HEK293 (cell line): ENCODE data around the gene SYNE1.

Experiments
- BCL11A ChIP-seq: fragments of 450-650 bp; formaldehyde crosslinking; IDR thresholded peaks from 2 replicates; pipeline ENCODE4 v1.5.1; 2016; ENCODE audit warnings: low read depth, missing biosample characterization, missing genetic modification characterization
- ZNF16 ChIP-seq: fragments of 450-650 bp; formaldehyde crosslinking; IDR thresholded peaks from 2 replicates; pipeline ENCODE4 v1.5.1; 2016; ENCODE audit warnings: low read depth, missing biosample characterization, missing genetic modification characterization
- ZNF747 ChIP-seq: fragments of 450-650 bp; formaldehyde crosslinking; IDR thresholded peaks from 2 replicates; pipeline ENCODE4 v1.5.1; 2016; ENCODE audit warnings: missing biosample characterization, missing genetic modification characterization
- TF ChIP-seq, protein P1 (sequence below): fragments of 450-650 bp; formaldehyde crosslinking; IDR thresholded peaks from 2 replicates; pipeline ENCODE4 v1.5.1; 2016; ENCODE audit warnings: missing biosample characterization, missing genetic modification characterization

GRCh38 chr6:152135755-152136448, 501.3 kb downstream of the SYNE1 start:
- TF ChIP-seq, protein P1, sequence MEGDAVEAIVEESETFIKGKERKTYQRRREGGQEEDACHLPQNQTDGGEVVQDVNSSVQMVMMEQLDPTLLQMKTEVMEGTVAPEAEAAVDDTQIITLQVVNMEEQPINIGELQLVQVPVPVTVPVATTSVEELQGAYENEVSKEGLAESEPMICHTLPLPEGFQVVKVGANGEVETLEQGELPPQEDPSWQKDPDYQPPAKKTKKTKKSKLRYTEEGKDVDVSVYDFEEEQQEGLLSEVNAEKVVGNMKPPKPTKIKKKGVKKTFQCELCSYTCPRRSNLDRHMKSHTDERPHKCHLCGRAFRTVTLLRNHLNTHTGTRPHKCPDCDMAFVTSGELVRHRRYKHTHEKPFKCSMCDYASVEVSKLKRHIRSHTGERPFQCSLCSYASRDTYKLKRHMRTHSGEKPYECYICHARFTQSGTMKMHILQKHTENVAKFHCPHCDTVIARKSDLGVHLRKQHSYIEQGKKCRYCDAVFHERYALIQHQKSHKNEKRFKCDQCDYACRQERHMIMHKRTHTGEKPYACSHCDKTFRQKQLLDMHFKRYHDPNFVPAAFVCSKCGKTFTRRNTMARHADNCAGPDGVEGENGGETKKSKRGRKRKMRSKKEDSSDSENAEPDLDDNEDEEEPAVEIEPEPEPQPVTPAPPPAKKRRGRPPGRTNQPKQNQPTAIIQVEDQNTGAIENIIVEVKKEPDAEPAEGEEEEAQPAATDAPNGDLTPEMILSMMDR (tag by site-specific recombination), result no peak
- no peak for TF ChIP-seq ZNF16 (tag by site-specific recombination)
- no peak for TF ChIP-seq BCL11A (tag by site-specific recombination)
- TF ChIP-seq ZNF747, result no peak
